ENCODE data around the gene MAP4K4. TPM values are rescaled to one million over a fixed set of nuclear protein-coding genes. Genes with fewer than 3 reads are reported as not detected.

MAP4K4 gene
- total and polyA plus RNA-seq, 2 of the 4 experiments (the other 2 are of a cell fraction): 89.4 to 124 TPM

GRCh38 chr2:101753720-101754490 lies 56.4 kb downstream of the MAP4K4 start:
- H3K14ac ChIP-seq (replicated peaks; ENCODE audit: low read depth, low read length): 0 out of 2 replicates have a peak overlapping the region, but pooled peaks have one; percentile 11
- WGBS, 2 experiments (ENCODE audit: extremely low coverage in 2 of 2, insufficient read length in 1 of 2): no CpG with 5 or more reads among the region's 5 CpGs
- DNase-seq (no peak), ATAC-seq (ENCODE audit: low read depth) (no peak)
- H3K23ac ChIP-seq (ENCODE audit: low read depth, low read length): peak overlapping the region; percentile 36; the same call in 1 of the 2 replicates
- H4K5ac ChIP-seq (ENCODE audit: low read depth, low read length): peak overlapping the region; percentile 74; the same call in 1 of the 2 replicates
- in situ Hi-C loops (cut with MboI; ENCODE audit: low sequenced_read_pairs) (no loop called here), intact Hi-C loops (cut with micrococcal nuclease) (loop anchor here (2.0 to 5.0 kb wide), 2 partner anchors 55 to 337 kb away; no protein-coding TSS in a partner anchor), dilution Hi-C loops (cut with HindIII; ENCODE audit: low sequenced_read_pairs, unreplicated experiment) (no loop called here)
- CTCF ChIA-PET: no interaction called here
- no peak overlapping the region for H3K56ac ChIP-seq (ENCODE audit: extremely low read depth, insufficient read depth, low read length)
- peak overlapping the region in 1 of 2 experiments; percentile 9; a peak in 1 of 4 replicates for H4K8ac ChIP-seq (ENCODE audit: low read depth in 2 of 2, low read length in 2 of 2)
- H3K27me3 ChIP-seq (ENCODE audit: control insufficient read depth, insufficient read depth, low read length): no peaks in the 10 kb centered on the region
- H3K9ac ChIP-seq (ENCODE audit: low read depth, low read length): no peak overlapping the region
- peak overlapping the region; percentile 73 for H3K27ac ChIP-seq (ENCODE audit: insufficient read depth, low read length)
- no peak overlapping the region for H2AFZ ChIP-seq (replicated peaks; ENCODE audit: low read length, poor library complexity)
- TF ChIP-seq NFE2L2 (IDR thresholded peaks at IDR 0.05; ENCODE audit: low read depth, low read length): no peak
- TF ChIP-seq SMC3 (IDR thresholded peaks at IDR 0.05; ENCODE audit: low read depth, low read length): no peak
- no peak for TF ChIP-seq CTCF (conservative IDR thresholded peaks at IDR 0.05; ENCODE audit: low read depth, low read length)
- no peak for TF ChIP-seq RAD21 (IDR thresholded peaks at IDR 0.05; ENCODE audit: low read length)
- TF ChIP-seq POLR2A (IDR thresholded peaks at IDR 0.05; ENCODE audit: low read depth, low read length): no peak
- no peak for TF ChIP-seq ELK1 (IDR thresholded peaks at IDR 0.05; ENCODE audit: borderline replicate concordance, low read depth, low read length)
- TF ChIP-seq MAFK (IDR thresholded peaks at IDR 0.05; ENCODE audit: low read depth, low read length): no peak
- peak overlapping the region; percentile 24; the same call in 1 of the 2 replicates for H2AK5ac ChIP-seq (ENCODE audit: low read depth, low read length)
- H3K9me1 ChIP-seq (ENCODE audit: insufficient read depth, low read length): peaks cover 37% of the 10 kb centered on the region
- peaks cover 30% of the 10 kb centered on the region for H3K4me1 ChIP-seq (ENCODE audit: control insufficient read depth, insufficient read depth, low read length)
- peak overlapping the region; percentile 73 for H3K4ac ChIP-seq (ENCODE audit: low read depth, low read length)
- H3K4me2 ChIP-seq (ENCODE audit: low read depth, low read length): peak overlapping the region; percentile 80; the same call in 1 of the 2 replicates
- H2BK120ac ChIP-seq (ENCODE audit: low read depth, low read length): peak overlapping the region; percentile 45; the same call in 1 of the 2 replicates
- H2BK20ac ChIP-seq (ENCODE audit: low read depth, low read length): no peak overlapping the region
- H2BK5ac ChIP-seq (ENCODE audit: low read depth, low read length, poor library complexity, severe bottlenecking): peak overlapping the region; percentile 69
- POLR2A ChIA-PET (ENCODE audit: unreplicated experiment): interaction anchor here (0.6 kb wide), 1 partner anchor 60 kb away, joined by 3 read pairs; no protein-coding TSS in a partner anchor
- peaks cover 11 to 72% of the 10 kb centered on the region in 2 experiments for H3K79me1 ChIP-seq (ENCODE audit: low read depth in 1 of 2, low read length in 2 of 2)
- H2BK15ac ChIP-seq (ENCODE audit: low read depth, low read length): peak overlapping the region; percentile 23; the same call in 2 of the 3 replicates
- no peak overlapping the region for H3K4me3 ChIP-seq (ENCODE audit: insufficient read depth, low read depth, low read length)
- no peaks in the 10 kb centered on the region for H3K36me3 ChIP-seq (ENCODE audit: control insufficient read depth, insufficient read depth, low read length)
- H4K91ac ChIP-seq (ENCODE audit: insufficient read depth, low read depth, low read length): peak overlapping the region; percentile 54
- H2AK9ac ChIP-seq (replicated peaks; ENCODE audit: low read depth, low read length, poor library complexity): no peak overlapping the region
- H4K20me1 ChIP-seq (ENCODE audit: insufficient read depth, low read length): peaks cover 54% of the 10 kb centered on the region
- H3K18ac ChIP-seq (ENCODE audit: low read depth, low read length): peak overlapping the region; percentile 83; the same call in 1 of the 2 replicates
- H3K9me3 ChIP-seq (ENCODE audit: control insufficient read depth, insufficient read depth, low read length): no peaks in the 10 kb centered on the region
- BruUV-seq (replicated peaks): no TSS peak
